GM19238 (cell line): ENCODE measurements around the gene TMEM242.

Source experiments
- DNase-seq: peaks from one replicate; pipeline ENCODE4 v3.0.0; 2011; ENCODE audit warnings: low spot score; ENCODE audit not compliant: insufficient read length

The TMEM242 gene

GRCh38 chr6:157253017-157253416 lies 70.3 kb downstream of the TMEM242 start:
- DNase-seq, result no peak

- DNase-seq, result no peak
Observed at GRCh38 chr6:157251586-157252247, 71.6 kb downstream of the TMEM242 start.

- no peak for DNase-seq
Observed at GRCh38 chr6:157249826-157250225, 73.5 kb downstream of the TMEM242 start.

GRCh38 chr6:157248264-157248663 lies 75.1 kb downstream of the TMEM242 start:
- no peak for DNase-seq

GRCh38 chr6:157246771-157247484 lies 76.4 kb downstream of the TMEM242 start:
- DNase-seq, result no peak

- DNase-seq, result no peak
Observed at GRCh38 chr6:157246048-157246630, 77.2 kb downstream of the TMEM242 start.

GRCh38 chr6:157245436-157245835 lies 77.9 kb downstream of the TMEM242 start:
- no peak for DNase-seq

GRCh38 chr6:157244780-157245179 lies 78.5 kb downstream of the TMEM242 start:
- DNase-seq, result no peak

GRCh38 chr6:157244175-157244574 lies 79.1 kb downstream of the TMEM242 start:
- no peak for DNase-seq

GRCh38 chr6:157242791-157243190 lies 80.5 kb downstream of the TMEM242 start:
- no peak for DNase-seq

- DNase-seq, result no peak
Observed at GRCh38 chr6:157240960-157241311, 82.4 kb downstream of the TMEM242 start.

GRCh38 chr6:157240059-157240959 lies 83.0 kb downstream of the TMEM242 start:
- DNase-seq, result no peak

- no peak for DNase-seq
Observed at GRCh38 chr6:157239671-157240058, 83.7 kb downstream of the TMEM242 start.
